Astrocyte of the hippocampus (primary cell): ENCODE data around the gene SMIM10L1.

ENCODE experiments used
- DNase-seq: peaks from one replicate; pipeline ENCODE4 v3.0.0; 2011; ENCODE audit warnings: low read depth, low spot score

The SMIM10L1 gene

GRCh38 chr12:11186837-11187236 is 15.8 kb downstream of the SMIM10L1 start, which contains the start of gene TAS2R42:
TAS2R42 (minus strand) TSS chr12:11186937; CDS start chr12:11186937, 0 bp downstream.
- DNase-seq: no peak

GRCh38 chr12:11202811-11203210 is 31.8 kb downstream of the SMIM10L1 start:
- DNase-seq: no peak

- no peak for DNase-seq
These were observed 33.2 kb downstream of the SMIM10L1 start for GRCh38 chr12:11204173-11204572.

- DNase-seq: no peak
These were observed 38.1 kb downstream of the SMIM10L1 start for GRCh38 chr12:11209113-11209512.
